Non-pigmented ciliary epithelial cell (primary cell): ENCODE data around the gene JMJD7.

Experiments
- DNase-seq: peaks from one replicate; pipeline ENCODE4 v3.0.0-alpha.2; 2010; ENCODE audit warnings: low read depth

The JMJD7 gene

GRCh38 chr15:41844814-41845213 is 16.9 kb downstream of the JMJD7 start:
- no peak for DNase-seq

- no peak for DNase-seq
Observed at GRCh38 chr15:41847206-41847605, 19.3 kb downstream of the JMJD7 start.

- DNase-seq: no peak
Observed at GRCh38 chr15:41847981-41848380, 20.1 kb downstream of the JMJD7 start.

GRCh38 chr15:41848631-41849030 is 20.7 kb downstream of the JMJD7 start:
- no peak for DNase-seq

DNA sequence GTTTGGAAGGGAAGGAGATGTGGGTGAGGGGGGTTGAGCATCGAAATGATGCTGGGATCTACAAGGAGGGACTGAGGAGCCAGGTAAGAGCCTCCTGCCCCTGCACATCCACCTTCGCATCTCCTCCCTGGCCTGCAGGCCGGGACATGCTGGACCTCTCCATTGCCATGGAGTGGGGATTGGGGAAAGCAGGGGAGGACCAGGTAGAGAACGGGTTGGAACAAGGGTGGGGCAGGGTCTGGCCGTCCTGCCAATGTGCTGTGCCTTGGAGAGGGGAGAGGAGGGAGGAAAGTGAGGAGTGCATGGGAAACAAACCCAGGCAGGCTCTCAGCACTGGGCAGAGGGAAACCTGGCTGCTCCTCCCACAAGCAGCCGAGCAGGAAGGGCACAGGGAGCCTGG is 21.3 kb downstream of the JMJD7 start:
- DNase-seq: no peak

- DNase-seq: no peak
Observed at GRCh38 chr15:41849861-41850260, 22.0 kb downstream of the JMJD7 start.

- DNase-seq: no peak
Observed at GRCh38 chr15:41850482-41851166, 22.7 kb downstream of the JMJD7 start.

DNA sequence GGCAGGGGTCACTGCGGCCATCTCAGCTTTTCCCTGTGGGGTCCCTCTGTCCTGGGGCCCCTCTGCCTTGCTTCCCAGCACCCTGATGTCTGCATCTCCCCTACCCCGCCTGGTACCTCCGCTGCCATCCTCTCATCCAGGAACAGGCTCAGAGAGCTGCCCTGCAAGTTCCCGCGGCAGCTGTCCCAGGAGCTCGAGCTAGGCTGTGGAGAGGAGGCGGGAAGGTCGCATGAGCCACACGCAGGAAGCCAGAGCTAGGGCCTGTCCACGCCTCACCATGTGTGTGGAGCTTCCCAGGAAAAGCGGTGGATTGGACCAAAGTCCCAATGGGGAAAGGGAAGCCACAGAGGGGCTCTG is 23.3 kb downstream of the JMJD7 start:
- no peak for DNase-seq

GRCh38 chr15:41851755-41852370 is 24.0 kb downstream of the JMJD7 start:
- DNase-seq: no peak

GRCh38 chr15:41852736-41853590 is 25.1 kb downstream of the JMJD7 start:
- no peak for DNase-seq

- DNase-seq: no peak
Observed at GRCh38 chr15:41853831-41854230, 25.9 kb downstream of the JMJD7 start.

DNA sequence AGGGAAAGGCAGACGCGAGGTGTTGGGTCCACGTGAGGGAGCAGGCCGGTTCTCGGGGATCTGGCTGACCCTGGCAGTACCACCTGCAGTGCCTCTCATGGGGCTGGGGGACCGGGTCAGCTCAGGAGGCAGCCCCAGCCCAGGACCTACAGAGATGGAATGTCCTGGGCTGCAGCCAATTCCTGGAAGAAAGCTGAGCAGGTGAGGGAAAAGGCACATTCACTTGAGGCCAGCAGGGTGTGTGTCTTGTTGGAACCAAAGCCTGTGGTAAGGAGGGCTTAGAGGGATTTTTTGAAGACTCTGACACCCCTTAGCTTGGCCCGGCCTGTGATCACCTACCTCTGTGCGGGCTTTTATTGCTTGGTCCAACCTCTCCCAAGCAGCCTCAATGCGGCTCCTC is 26.6 kb downstream of the JMJD7 start:
- no peak for DNase-seq

- DNase-seq: no peak
Observed at GRCh38 chr15:41855261-41855961, 27.5 kb downstream of the JMJD7 start.

DNA sequence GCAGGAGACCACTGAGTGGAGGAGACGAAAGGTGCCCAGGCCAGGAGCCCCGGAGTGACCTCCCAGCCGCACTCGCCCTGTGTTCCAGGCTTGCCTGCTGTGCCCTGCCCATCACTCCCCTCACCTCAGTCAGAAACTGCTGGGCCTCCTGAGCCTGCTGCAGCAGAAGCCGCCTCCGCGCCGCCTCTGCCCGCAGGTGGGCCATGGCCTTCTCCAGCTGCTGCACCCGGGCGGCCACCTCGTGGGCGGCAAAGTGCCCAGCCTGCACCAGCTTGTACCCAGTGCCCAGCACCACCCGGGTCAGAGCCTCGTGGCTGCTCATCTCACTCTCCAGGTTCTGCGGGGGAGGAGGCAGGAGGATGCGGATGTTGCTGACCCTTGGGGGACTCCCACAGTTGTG is 28.4 kb downstream of the JMJD7 start:
- no peak for DNase-seq

- no peak for DNase-seq
Observed at GRCh38 chr15:41856716-41857115, 28.8 kb downstream of the JMJD7 start.

DNA sequence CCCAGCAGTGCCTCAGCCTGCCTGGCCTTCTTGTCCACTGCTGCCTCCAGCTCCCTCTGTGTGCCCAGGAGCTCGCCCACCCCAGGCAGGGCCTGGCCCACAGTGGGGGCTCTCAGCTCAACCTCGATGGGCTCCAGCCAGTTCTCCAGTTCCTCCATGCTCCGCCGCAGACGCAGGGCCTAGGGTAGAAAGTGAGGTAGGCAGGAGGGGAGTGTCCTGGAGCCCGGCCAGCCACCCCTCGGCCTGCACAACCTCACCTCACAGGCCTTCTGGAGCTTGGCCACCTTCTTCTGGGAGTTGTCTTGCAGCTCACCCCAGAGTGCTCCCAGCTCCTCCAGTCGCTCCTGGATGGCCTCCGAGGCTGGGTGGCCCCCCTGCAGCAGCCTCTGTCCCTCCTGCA is 29.4 kb downstream of the JMJD7 start:
- DNase-seq: no peak

- no peak for DNase-seq
Observed at GRCh38 chr15:41858756-41859155, 30.9 kb downstream of the JMJD7 start.

- no peak for DNase-seq
Observed at GRCh38 chr15:41860049-41860828, 32.3 kb downstream of the JMJD7 start.

DNA sequence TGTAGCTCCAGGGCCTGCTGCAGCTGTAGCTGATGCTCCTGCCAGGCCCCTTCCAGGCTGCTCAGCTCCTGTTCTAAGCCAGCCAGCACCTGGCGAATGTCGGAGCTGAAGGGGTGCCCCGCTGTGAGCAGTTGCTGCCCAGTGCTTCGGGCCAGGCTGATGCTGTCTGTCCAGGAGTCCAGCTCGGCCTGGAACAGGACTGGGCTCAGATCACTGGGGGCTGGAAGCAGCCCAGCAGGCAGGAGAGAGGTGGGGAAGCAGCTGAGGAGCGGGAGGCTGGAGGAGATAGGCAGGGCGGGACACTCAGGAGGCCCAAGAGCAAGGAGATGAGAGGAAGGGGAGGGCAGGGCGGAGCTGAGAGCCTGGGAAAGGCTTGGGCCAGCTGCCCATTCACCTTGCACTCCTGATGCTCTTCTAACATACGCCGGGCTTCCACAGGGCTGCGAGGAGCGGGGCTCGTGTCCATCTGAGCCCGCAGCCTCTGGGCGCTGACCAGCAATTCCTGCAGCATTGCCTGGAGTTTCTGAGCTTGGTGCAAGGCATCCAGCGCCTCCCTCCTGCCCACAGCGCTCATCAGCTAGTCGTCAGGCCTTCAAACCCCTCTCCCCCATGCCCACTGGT is 34.0 kb downstream of the JMJD7 start:
- no peak for DNase-seq

DNA sequence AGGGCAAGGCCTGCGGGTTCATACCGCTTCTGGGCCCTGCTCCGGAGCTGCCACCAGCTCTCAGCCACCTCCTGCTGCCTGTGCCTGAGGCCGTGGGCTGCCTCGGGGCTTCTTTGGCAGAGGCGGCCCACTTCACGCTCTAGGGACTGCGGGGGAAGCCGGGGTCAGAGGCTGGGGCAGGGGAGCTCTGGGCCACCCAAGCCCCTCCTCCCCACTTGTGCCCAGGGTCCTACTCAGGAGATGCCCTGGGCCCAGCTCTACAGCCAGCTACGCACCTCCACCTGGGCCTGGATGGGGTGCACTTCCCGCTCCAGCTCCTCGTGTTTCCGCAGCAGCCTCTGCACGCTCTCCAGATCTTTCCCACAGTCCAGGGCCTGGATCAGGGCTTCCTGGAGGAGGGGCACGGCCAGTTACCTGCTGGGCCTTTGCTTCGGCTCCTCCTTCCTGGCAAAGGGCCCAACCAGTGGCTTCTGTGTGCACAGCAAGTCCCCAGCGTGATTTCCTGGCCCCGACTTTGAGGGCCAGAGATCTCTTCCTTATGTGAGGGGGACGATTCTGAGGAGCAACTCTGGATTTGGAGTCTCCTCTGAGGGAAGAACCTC is 34.7 kb downstream of the JMJD7 start:
- no peak for DNase-seq

- DNase-seq: no peak
Observed at GRCh38 chr15:41865490-41866055, 37.7 kb downstream of the JMJD7 start.
